ENCODE data around the gene BTBD1. TPM values are rescaled to one million over a fixed set of nuclear protein-coding genes. Genes with fewer than 3 reads are reported as not detected.
"Not testable (repeated sequence)": the region's sequence is repeated elsewhere in the genome, so short reads cannot be mapped to it uniquely, and the experiment has no call there.

BTBD1 gene
- polyA plus RNA-seq, 3 donors: 70.7 to 77.1 (median 74.2) TPM

DNA sequence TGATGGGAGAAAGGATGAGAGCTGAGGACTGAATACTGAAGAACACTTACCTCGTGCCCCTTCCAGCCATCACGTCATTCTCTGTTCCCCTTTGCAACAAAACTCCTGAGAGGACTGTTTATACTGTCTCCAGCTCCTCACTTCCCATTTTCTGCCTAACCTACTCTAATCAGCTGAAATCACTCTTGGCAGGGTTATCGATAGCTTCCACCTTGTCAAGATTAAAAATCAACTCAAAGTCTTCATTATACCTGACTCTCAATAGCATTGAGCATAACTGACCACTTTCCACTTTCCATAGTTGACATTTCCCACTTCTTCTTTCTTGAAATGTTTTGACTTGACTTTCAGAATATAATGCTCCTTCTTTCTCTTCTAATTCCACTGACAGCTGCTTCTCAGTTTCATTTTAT is 4.3 kb downstream of the BTBD1 start:
- no peak for DNase-seq (ENCODE audit: low read depth in 3 of 3, low spot score in 2 of 3)

DNA sequence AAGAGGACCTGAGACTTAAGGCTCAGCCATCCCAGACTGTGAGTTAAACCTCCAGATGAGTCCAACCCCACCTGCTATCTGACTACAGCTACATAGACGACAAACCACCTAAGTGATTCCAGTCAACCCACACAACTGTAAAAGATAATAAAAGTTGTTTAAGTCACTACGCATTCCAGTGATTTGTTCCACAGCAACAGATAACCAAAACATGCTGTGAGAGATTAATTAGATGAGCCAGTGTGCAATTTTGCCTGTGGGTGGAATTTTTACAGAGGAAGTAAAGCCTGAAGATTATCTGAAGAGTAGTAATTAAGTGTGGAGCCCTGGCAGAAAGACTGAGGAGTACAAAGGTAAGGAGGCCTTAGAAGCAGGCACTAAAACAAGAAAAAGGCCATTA is 5.4 kb downstream of the BTBD1 start:
- no peak for DNase-seq (ENCODE audit: low read depth in 3 of 3, low spot score in 2 of 3)

DNA sequence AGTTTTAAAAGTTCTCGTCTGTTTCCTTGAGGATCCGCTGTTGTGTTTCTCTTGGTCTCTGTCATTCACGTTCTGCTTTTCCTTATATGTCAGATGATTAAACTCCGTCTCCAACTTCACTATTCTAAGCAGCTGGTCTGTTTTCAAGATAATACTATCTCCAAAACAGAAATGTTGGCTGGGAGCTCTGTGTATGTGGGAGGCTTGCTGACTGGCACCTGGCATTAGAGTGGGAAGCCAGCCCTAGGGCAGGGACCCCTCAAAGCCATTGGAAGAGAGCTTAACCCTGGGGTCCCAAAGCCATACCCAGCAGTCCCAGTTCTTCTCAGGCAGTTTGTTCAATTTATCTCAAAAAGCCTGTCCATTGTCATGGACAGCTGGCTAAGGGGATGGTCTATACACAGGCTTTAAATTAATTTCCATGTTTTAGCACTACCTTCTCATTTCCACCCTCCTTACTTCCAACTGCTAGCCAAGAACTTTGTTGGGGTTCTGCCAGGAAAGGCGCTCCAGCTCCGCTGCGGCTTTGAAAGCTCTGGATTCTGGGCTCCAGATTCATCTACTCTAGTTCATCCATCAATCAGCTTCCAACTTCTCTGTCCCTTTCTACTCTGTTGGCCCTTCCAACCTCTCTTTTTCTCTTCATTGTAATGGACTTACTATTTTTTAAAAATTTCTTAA is 9.2 kb downstream of the BTBD1 start:
- no peak for DNase-seq (ENCODE audit: low read depth in 3 of 3, low spot score in 2 of 3)

DNA sequence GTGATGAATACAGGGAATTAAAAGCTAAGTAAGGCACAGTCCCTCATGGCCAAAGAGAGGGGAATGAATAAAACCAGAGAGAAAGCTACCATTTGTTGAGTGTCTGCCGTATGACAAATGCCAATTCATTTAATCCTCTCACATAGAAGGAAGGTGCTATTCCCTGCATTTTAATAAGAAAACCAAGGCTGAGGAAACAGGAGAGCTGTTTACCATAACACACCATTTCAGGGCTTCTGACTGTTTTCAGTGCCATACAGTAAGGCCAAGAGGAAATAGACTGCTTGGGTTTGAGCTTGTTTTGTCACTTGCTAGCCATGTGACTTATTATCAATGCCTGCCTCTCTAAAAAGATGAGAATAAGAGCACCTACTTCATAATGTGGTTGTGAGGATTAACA is 10.1 kb downstream of the BTBD1 start:
- DNase-seq (ENCODE audit: low read depth in 3 of 3, low spot score in 2 of 3): no peak

DNA sequence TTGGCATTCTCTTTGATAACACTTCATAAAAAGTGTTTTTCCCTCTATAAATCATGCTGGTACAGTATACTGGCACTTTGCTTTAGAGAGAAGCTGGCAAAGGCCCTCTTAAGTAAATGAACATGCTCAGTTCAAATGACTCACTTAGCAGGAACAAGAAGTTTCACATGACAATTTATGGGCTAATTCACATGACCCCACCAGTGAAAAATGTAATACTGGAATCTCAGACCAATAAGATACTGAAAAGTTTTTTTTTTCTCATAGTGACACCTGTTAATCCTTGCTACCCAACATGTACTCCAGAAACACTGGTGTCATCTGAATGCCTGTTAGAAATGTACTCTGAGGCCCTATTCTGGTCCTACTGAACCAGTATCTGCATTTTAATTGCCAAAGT is 13.9 kb downstream of the BTBD1 start:
- DNase-seq (ENCODE audit: low read depth in 3 of 3, low spot score in 2 of 3): no peak

DNA sequence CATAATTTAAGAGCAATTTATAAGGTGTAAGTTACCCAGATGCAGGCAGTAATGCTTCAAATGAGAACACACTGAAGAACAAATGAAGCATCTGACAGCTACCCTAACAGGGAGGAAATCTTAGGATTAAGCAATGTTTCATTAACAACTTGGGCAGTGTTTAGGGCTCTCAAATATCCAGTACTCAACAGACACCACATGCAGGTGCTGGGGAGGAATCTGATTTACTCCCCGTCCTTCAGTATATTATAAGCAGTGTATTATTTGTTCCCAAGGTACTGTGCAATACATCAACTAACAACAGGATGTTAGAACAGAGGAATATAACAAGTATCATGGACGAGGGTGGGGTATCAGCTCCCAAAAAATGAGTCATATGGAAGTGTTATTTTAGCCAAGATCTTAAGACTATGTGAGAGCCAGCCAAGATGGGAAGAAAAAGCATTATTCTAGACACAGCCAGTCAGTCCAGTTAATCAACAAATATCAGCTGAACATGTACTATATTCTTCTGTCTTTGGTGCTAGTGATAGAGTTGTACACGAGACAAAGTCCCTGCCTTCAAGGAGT is 20.4 kb downstream of the BTBD1 start:
- no peak for DNase-seq (ENCODE audit: low read depth in 3 of 3, low spot score in 2 of 3)

DNA sequence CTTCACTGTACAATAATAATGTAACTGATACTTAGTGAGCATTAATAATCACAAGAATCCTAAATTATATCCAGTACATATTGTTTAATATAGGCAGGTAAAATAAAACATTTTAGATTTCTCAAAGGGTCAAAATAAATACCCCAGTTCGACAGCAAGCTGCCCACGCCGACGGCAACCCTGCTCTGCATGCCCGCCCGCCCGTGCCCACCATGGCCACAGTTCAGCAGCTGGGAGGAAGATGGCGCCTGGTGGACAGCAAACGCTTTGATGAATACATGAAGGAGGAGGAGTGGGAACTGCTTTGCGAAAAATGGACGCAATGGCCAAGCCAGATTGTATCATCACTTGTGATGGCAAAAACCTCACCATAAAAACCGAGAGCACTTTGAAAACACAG is 22.9 kb downstream of the BTBD1 start:
- no peak for DNase-seq (ENCODE audit: low read depth in 3 of 3, low spot score in 2 of 3)

DNA sequence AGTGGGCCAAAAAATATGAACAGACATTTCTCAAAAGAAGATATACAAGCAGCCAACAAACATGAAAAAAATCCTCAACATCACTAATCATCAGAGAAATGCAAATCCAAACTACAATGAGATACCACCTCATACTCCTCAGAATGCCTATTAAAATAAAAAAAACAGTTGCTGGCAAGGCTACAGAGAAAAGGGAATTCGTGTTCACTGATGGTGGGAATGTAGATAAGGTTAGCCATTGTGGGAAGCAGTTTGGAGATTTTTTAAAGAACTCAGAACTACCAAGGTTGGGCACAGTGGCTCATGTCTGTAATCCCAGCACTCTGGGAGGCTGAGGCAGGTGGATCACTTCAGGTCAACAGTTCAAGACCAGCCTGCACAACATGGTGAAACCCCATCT is 27.8 kb downstream of the BTBD1 start:
- DNase-seq (ENCODE audit: low read depth in 3 of 3, low spot score in 2 of 3): no peak

DNA sequence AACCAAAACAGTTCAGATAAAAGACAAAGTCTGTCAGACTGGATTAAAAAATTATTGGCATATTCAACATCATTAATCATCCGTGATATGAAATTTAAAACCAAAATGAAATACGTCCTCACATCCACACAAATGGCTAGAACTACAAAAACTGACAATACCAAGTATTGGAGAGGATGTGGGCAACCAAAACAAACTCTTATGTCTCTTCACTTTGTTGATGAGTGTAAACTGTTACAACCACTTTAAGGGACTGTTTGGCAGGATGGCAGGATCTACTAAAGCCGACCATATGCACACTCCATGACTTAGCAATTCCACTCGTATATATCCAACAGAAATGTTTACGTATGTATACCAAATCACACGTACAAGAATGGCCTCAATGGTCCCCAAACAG is 30.8 kb downstream of the BTBD1 start:
- no peak for DNase-seq (ENCODE audit: low read depth in 3 of 3, low spot score in 2 of 3)

DNA sequence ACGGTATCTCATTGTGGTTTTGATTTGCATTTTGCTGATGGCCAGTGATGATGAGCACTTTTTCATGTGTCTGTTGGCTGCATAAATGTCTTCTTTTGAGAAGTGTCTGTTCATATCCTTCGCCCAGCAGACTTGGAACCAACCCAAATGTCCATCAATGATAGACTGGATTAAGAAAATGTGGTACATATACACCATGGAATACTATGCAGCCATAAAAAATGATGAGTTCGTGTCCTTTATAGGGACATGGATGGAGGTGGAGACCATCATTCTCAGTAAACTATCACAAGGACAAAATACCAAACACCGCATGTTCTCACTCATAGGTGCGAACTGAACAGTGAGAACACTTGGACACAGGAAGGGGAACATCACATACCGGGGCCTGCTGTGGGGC is 35.8 kb downstream of the BTBD1 start:
- not testable (repeated sequence) for DNase-seq (ENCODE audit: low read depth in 3 of 3, low spot score in 2 of 3)

DNA sequence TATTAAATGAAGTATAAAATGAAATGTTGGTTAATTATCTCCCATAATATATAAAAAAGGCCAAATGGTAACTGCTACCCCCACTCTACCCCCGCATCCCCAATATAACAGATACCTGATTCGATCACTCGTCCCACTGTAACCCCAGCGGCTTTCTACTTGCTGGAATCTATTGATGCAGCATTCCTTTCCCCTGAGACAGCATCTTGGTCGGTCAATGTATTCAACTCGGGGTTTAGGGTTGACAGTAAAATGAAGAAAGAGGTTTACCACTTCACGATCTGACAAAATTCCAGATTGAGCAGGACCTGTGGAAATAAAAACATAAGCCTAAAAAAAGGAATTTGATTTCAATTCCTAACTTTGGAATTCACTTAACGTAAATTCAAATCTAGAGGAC is 37.0 kb downstream of the BTBD1 start:
- no peak for DNase-seq (ENCODE audit: low read depth in 3 of 3, low spot score in 2 of 3)

DNA sequence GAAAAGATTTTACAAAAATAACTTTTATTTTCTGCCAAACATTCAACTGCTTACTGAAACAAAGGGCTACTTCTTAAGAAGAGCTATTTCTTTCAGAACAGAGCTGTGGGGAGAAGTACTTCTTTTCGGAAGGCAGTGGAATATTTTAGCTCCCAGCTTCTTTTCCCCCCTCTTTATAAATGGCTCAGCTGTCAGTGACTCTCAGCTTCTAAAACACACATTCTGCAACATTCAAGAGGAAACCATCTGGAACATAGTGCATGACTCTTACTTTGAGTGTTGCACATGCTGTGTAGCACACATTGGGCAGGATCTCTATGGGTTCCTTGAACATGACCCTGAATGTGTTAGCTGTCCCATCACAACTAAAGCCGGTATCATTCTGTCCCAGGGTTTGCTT is 48.6 kb downstream of the BTBD1 start:
- DNase-seq (ENCODE audit: low read depth in 3 of 3, low spot score in 2 of 3): no peak

DNA sequence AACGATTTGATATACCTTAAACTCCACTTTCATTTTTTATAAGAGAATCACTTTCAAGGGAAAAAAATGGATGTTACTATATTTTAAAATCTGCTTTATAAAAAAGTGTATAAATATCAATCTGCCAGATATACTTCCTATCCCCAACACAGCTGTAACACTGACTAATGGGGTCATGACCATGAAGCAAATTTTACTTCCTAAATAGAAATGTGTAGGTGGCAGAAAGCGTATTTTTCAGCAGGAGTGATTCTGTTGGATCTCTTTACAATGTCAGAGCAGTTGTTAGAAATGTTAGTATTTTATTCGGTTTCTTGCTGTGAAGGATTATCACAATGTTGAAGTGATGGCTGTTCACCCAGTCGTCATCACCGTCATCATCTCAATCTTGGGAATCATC is 50.1 kb downstream of the BTBD1 start:
- DNase-seq (ENCODE audit: low read depth in 3 of 3, low spot score in 2 of 3): no peak

DNA sequence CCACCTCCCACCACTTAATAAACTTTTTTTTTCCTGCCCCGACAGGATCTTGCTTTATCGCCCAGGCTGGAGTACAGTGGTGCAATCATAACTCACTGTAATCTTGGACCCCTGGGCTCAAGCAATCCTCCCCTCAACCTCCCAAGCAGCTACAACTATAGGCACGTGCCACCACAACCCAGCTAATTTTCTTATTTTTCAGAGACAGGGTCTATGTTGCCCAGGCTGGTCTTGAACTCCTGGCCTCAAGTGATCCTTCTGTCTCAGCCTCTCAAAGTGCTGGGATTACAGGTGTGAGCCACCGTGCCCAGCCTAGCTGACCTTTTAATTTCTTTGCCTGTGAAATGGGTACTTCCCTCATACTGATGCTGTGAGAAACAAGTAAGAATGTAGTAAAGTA is 51.7 kb downstream of the BTBD1 start:
- no peak for DNase-seq (ENCODE audit: low read depth in 3 of 3, low spot score in 2 of 3)

DNA sequence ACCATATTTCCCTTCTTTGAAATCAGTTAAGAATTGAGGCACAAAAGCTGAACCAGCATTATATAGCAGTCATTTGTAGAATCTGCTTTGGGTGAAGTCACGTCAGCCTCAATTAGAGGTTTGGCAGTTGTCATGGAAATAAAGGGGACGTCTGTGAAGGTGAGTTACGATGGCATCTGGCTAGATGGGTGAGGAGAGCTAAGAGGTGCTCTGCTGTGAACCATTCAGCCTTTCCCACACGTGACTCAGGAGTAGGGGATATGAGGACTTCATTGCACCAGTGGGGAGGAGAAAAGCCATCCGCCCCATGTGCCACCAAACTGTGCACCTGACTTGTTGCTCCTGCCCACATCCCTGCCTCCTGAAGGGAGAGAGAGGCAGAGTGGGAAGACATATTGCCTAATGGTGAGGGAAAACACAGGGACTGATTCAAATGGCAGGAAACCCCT is 52.8 kb downstream of the BTBD1 start:
- no peak for DNase-seq (ENCODE audit: low read depth in 3 of 3, low spot score in 2 of 3)

DNA sequence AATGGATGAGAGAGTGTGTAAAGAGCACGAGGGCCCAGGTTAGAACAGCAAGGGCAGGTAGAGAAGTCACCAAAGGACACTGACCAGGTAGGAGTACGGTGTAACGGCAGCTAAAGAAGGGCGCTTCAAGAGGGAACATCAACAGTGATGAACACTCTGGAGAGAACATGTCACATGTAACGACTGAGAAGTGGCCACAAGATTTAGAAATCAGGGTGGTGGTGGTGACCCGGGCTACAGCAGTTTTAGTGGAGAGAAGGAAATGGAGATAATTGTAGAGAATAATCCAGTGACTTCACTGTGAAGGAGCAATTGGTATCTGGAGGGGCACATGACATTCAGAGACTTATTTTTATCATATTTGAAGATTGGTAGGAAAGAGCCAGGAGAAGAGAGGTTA is 54.4 kb downstream of the BTBD1 start:
- no peak for DNase-seq (ENCODE audit: low read depth in 3 of 3, low spot score in 2 of 3)

DNA sequence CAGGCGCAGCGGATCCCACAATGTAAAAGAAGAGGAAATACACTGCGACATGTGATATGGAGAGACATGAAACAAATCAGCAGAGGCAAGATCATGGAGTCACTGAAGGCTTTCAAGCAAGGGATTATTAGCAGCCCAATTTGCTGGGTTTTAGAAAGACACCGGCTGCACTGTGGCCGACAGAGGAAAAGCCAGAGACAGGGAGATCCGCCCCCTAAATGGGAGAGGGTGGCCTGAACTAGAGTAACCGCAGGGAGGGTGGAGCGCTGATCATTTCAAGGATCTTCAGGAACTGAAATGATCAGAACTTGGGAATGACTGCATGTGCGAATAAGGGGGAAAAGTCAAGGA is 55.0 kb downstream of the BTBD1 start:
- DNase-seq (ENCODE audit: low read depth in 3 of 3, low spot score in 2 of 3): no peak

DNA sequence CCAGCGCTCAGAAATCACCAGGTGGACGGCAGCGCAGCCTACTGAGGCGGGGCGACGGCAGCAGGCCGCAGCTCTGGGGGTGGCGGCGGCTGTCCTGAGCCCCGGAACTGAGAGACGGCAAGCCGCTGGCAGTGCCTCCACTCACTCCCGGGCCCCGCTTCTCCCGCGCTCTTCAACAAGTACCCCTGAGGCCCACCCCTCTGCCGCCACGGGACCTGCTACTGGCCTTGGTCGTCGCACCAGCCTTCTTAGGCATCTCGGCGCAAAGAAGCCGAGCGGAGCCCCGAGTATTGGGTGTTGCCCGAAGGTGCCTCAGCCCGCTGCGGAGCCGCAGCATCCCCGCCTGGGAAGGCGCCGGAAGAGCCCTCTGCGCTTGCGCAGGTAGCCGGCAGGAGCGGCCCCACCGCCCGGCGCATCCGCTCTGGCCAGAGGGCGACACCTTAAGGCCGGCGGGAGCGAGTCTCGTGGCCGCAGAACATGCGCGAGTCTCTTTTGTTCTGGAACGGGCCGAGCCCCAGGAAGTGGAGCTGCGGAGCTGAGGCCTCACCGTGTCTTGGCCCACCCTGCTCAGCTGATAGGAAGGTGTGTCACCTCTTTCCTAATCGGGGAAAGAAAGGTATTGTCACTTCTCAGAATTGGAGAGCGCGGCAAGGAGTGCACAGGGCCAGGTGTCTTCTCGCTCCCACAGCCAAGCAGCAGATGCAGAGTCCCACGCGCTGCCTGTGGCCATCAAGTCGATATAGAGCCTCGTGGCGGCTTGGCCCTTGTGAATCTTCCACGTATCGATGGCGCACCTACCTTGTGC is 55.6 kb downstream of the BTBD1 start, which contains the start of gene C15orf40:
Gene C15orf40, minus strand, starts transcription at position 369 of the 805 bp plus-strand sequence. Its CDS starts 32 bp downstream, at position 337.
- peak; percentile 73 to 85 (median 75) for DNase-seq (ENCODE audit: low read depth in 3 of 3, low spot score in 2 of 3)

DNA sequence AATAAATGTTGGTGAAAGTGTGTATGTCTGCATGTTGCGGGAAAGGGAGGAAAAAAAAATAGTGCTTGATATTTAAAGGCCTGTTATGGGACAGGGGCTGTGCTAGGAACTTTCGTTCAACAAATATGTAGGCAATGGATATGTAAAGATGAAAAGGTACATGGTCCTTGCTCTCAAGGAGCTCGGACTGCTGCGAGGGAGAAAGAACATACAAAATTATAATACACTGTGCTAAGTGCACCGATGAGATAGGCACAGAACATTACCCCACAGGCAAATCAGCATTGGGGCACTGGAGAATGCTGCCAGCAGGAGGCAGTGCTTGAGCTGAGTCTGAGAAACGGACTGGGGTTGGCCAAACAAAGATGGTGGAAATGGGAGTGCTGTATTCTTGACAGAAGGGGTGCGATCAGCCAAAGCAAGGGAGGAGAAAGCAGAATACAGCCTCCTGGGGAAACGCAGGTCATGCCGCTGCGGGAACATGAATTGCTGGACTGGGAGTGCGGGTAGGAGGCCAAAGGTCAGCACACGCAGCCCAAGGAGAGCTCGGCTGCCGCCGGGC is 56.3 kb downstream of the BTBD1 start:
- peak; percentile 47 to 66 (median 48) for DNase-seq (ENCODE audit: low read depth in 3 of 3, low spot score in 2 of 3)

DNA sequence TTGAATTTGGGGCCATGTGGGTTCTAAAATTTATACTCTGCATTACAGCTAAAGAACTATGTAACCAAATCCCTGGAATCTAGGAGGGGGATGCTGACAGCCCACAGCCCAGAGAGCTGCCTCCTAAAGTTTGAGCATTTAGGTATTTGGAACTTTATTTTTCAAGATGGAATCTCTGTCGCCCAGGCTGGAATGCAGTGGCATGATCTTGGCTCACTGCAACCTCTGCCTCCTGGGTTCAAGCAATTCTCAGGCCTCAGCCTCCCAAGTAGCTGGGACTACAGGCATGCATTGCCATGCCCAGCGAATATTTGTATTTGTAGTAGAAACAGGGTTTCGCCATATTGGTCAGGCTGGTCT is 66.4 kb downstream of the BTBD1 start:
- not testable (repeated sequence) for DNase-seq (ENCODE audit: low read depth in 3 of 3, low spot score in 2 of 3)

DNA sequence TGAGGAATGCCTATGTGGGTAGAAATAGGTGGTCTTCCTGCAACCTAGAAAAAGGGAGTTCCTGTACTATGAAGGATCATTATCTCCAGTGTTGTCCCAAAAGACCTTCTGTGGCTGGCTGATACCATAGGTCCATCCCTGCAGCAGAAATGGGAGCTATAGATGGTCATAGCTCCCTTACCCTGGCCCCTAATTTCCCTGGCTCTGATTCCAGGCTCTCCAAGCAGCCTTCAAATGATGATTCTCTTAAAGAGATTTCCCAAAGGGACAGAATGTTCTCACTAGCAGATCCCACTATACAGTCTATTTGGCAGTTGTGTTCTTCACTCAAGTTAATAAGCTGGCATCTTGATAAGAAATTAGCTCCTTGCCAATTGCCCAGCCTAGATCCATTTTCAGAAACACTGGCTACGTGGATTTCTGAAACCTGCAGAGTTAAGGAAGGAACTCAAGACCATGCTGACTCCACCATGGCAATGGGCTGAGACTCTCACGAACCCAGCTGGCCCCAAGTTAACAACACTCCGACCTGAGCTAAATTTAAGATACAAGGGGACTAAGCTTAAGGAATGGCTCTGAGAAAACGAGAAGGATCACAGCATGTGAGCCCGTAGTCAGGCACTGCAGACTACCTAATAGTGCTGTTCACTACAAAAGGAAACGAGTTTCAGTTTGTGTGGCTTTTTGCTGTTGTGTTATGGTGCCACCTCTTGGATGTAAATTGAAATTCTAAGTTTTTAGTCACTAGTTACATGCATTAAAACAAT is 67.0 kb downstream of the BTBD1 start:
- peak in 1 of 3 donors; percentile 32 for DNase-seq (ENCODE audit: low read depth in 3 of 3, low spot score in 2 of 3)
